Endothelial cell of umbilical vein (primary cell): ENCODE results near the gene AVPR2.

Experiments used
- CTCF ChIP-seq, 2 donors: IDR thresholded peaks; 1 replicate in 1 of 2; 2 replicates in 1 of 2; pipeline ENCODE4 v1.5.1; 2011; ENCODE audit warnings: low read length in 2 of 2, mild to moderate bottlenecking in 2 of 2, moderate library complexity in 2 of 2, control low read depth in 1 of 2, inconsistent platforms in 1 of 2, low read depth in 1 of 2; ENCODE audit not compliant: insufficient read depth in 1 of 2; ENCODE audit errors: extremely low read depth in 1 of 2
- EZH2 ChIP-seq: IDR thresholded peaks from 2 replicates; pipeline ENCODE4 v1.6.1; 2012; ENCODE audit warnings: borderline replicate concordance, low read depth, mild to moderate bottlenecking, moderate library complexity, low read length, inconsistent platforms; ENCODE audit not compliant: severe bottlenecking
- GATA2 ChIP-seq: IDR thresholded peaks from 2 replicates; pipeline ENCODE4 v1.7.0; 2011; ENCODE audit warnings: low read depth, mild to moderate bottlenecking, moderate library complexity, mixed read lengths, low read length; ENCODE audit not compliant: insufficient read length, insufficient read depth
- POLR2A ChIP-seq: IDR thresholded peaks from 2 replicates; pipeline ENCODE4 v1.6.1; 2012; ENCODE audit warnings: low read depth, mild to moderate bottlenecking, control low read depth, low read length
- POLR2AphosphoS5 ChIP-seq: IDR thresholded peaks from 2 replicates; pipeline ENCODE4 v1.6.1; 2012; ENCODE audit warnings: low read depth, mild to moderate bottlenecking, control low read depth, low read length, moderate library complexity; ENCODE audit not compliant: insufficient read depth

- TF ChIP-seq CTCF (IDR thresholded peaks at IDR 0.05; ENCODE audit: extremely low read depth in 1 of 2, insufficient read depth in 1 of 2, low read depth in 1 of 2, low read length in 2 of 2) (no peak), GATA2 (no peak), EZH2 (no peak), POLR2A (no peak), POLR2AphosphoS5 (no peak)
Observed at GRCh38 chrX:153909024-153909979, 4.8 kb downstream of the AVPR2 start.
